H1 (cell line): ENCODE measurements around the gene BOK. TPM values are rescaled to one million over a fixed set of nuclear protein-coding genes. Genes with fewer than 3 reads are reported as not detected.

Experiments
- CTCF ChIA-PET: fragments of 300-600 bp; sonication (Branson Sonifier 250); formaldehyde crosslinking; loops from one replicate; lab custom pipeline; 2021; ENCODE audit not compliant: partially characterized antibody; lab: Charles Lee
- POLR2A ChIA-PET: fragments of 300-600 bp; sonication (Branson Sonifier 250); formaldehyde crosslinking; loops from one replicate; lab custom pipeline; 2021; ENCODE audit warnings: inconsistent platforms; ENCODE audit not compliant: partially characterized antibody; lab: Charles Lee
- DNase-seq, 2 experiments: peaks; one replicate each; pipeline versions ENCODE4 v3.0.0 to v3.0.0-alpha.2; 2010 to 2022; ENCODE audit warnings: low spot score in 2 of 2, low read depth in 1 of 2, mixed read lengths in 1 of 2
- FAIRE-seq: peaks from 2 replicates; lab custom pipeline; 2011; peaks lifted over from hg19 to GRCh38; lab: Jason Lieb, UNC
- H2AFZ ChIP-seq: 2 replicates; pipeline ENCODE4 v1.8.1; 2012; ENCODE audit warnings: low read length, inconsistent platforms
- H2AK5ac ChIP-seq: 2 replicates; pipeline ENCODE4 v1.6.1; 2013; ENCODE audit warnings: low read depth, low read length
- H2BK120ac ChIP-seq: replicated peaks from 2 replicates; pipeline ENCODE3; 2013; ENCODE audit warnings: low read depth, low read length, inconsistent platforms
- H2BK12ac ChIP-seq: 2 replicates; pipeline ENCODE4 v1.6.1; 2013; ENCODE audit warnings: low read depth, low read length
- H2BK15ac ChIP-seq: 2 replicates; pipeline ENCODE4 v1.6.1; 2013; ENCODE audit warnings: low read length
- H2BK20ac ChIP-seq: 2 replicates; pipeline ENCODE4 v1.6.1; 2013; ENCODE audit warnings: low read length
- H2BK5ac ChIP-seq: 2 replicates; pipeline ENCODE4 v1.6.1; 2013; ENCODE audit warnings: low read depth, low read length
- H3K14ac ChIP-seq: 2 replicates; pipeline ENCODE4 v1.6.1; 2013; ENCODE audit warnings: inconsistent platforms; ENCODE audit not compliant: insufficient read length
- H3K18ac ChIP-seq: 2 replicates; pipeline ENCODE4 v1.6.1; 2013; ENCODE audit warnings: low read length; ENCODE audit errors: extremely low read depth
- H3K23ac ChIP-seq: 2 replicates; pipeline ENCODE4 v1.6.1; 2013; ENCODE audit warnings: inconsistent platforms; ENCODE audit not compliant: insufficient read length
- H3K23me2 ChIP-seq: 2 replicates; pipeline ENCODE4 v1.6.1; 2013; ENCODE audit warnings: low read depth, low read length
- H3K27ac ChIP-seq: 2 replicates; pipeline ENCODE4 v1.6.1; 2011; ENCODE audit warnings: low read depth, low read length, inconsistent platforms
- H3K27me3 ChIP-seq, 4 experiments: replicated peaks in 1 of 4; 1 replicate in 1 of 4; 2 replicates in 3 of 4; pipeline versions ENCODE4 v1.6.1 to v1.8.1; 2011 to 2013; ENCODE audit warnings: low read length in 3 of 4, mild to moderate bottlenecking in 3 of 4, inconsistent platforms in 2 of 4, mixed read lengths in 2 of 4, moderate library complexity in 1 of 4; ENCODE audit not compliant: control insufficient read depth in 3 of 4, insufficient read depth in 3 of 4; ENCODE audit errors: extremely low read depth in 1 of 4
- H3K36me3 ChIP-seq, 4 experiments: 2 replicates each; pipeline versions ENCODE4 v1.6.1 to v1.8.1; 2011 to 2013; ENCODE audit warnings: mild to moderate bottlenecking in 4 of 4, low read length in 3 of 4, moderate library complexity in 2 of 4, control low read depth in 1 of 4, inconsistent platforms in 1 of 4; ENCODE audit not compliant: insufficient read depth in 4 of 4, control insufficient read depth in 2 of 4
- H3K4ac ChIP-seq: replicated peaks from 2 replicates; pipeline ENCODE3; 2013; ENCODE audit warnings: low read length, low read depth, mixed read lengths, inconsistent platforms; ENCODE audit not compliant: insufficient read length
- H3K4me1 ChIP-seq, 4 experiments: replicated peaks in 1 of 4; 1 replicate in 1 of 4; 2 replicates in 3 of 4; pipeline versions ENCODE4 v1.6.1 to v1.8.1; 2011 to 2013; ENCODE audit warnings: low read length in 3 of 4, inconsistent platforms in 2 of 4, mixed read lengths in 1 of 4; ENCODE audit not compliant: insufficient read depth in 4 of 4, control insufficient read depth in 3 of 4
- H3K4me2 ChIP-seq, 2 experiments: 2 replicates each; pipeline versions ENCODE4 v1.6.1 to v1.8.1; 2011 to 2013; ENCODE audit warnings: low read depth in 2 of 2, low read length in 2 of 2, control low read depth in 1 of 2, inconsistent platforms in 1 of 2, mild to moderate bottlenecking in 1 of 2; ENCODE audit not compliant: insufficient read depth in 1 of 2
- H3K4me3 ChIP-seq, 4 experiments: fragments of 200-600, 300-600 bp in 1 of 4; sonication (generic), shearing (Covaris generic), sonication (Bioruptor Twin) in 1 of 4; 2 replicates each; pipeline versions ENCODE4 v1.5.1 to v1.8.1; 2011 to 2016; ENCODE audit warnings: low read length in 4 of 4, low read depth in 3 of 4, control low read depth in 2 of 4, inconsistent platforms in 2 of 4, mild to moderate bottlenecking in 2 of 4, mixed read lengths in 1 of 4, moderate library complexity in 1 of 4; ENCODE audit not compliant: insufficient read depth in 2 of 4; ENCODE audit errors: extremely low read depth in 1 of 4
- H3K56ac ChIP-seq: replicated peaks from 2 replicates; pipeline ENCODE3; 2013; ENCODE audit warnings: low read depth, mild to moderate bottlenecking, mixed read lengths, low read length, inconsistent platforms; ENCODE audit not compliant: insufficient read length
- H3K79me1 ChIP-seq: 2 replicates; pipeline ENCODE4 v1.6.1; 2013; ENCODE audit warnings: low read depth, low read length, control low read depth
- H3K79me2 ChIP-seq, 2 experiments: 2 replicates each; pipeline versions ENCODE4 v1.6.1 to v1.8.1; 2012 to 2013; ENCODE audit warnings: low read length in 2 of 2, mild to moderate bottlenecking in 2 of 2, inconsistent platforms in 1 of 2; ENCODE audit not compliant: insufficient read depth in 2 of 2, control insufficient read depth in 1 of 2
- H3K9ac ChIP-seq, 4 experiments: replicated peaks in 1 of 4; 1 replicate in 1 of 4; 2 replicates in 3 of 4; pipeline versions ENCODE4 v1.6.1 to v1.8.1; 2011 to 2013; ENCODE audit warnings: low read depth in 3 of 4, low read length in 3 of 4, control low read depth in 2 of 4, mild to moderate bottlenecking in 2 of 4, moderate library complexity in 2 of 4, inconsistent platforms in 1 of 4; ENCODE audit errors: extremely low read depth in 1 of 4
- H3K9me3 ChIP-seq, 2 experiments: 2 replicates each; pipeline versions ENCODE4 v1.6.1 to v1.8.1; 2012 to 2013; ENCODE audit warnings: mild to moderate bottlenecking in 2 of 2, moderate library complexity in 2 of 2, control low read depth in 1 of 2, inconsistent platforms in 1 of 2, low read depth in 1 of 2, low read length in 1 of 2, mixed read lengths in 1 of 2; ENCODE audit not compliant: insufficient read depth in 2 of 2
- H4K20me1 ChIP-seq, 2 experiments: replicated peaks in 1 of 2; 2 replicates each; pipeline versions ENCODE3 to v1.8.1; 2011 to 2013; ENCODE audit warnings: inconsistent platforms in 2 of 2, low read length in 2 of 2, mild to moderate bottlenecking in 1 of 2; ENCODE audit not compliant: insufficient read depth in 2 of 2, control insufficient read depth in 1 of 2
- H4K5ac ChIP-seq: 2 replicates; pipeline ENCODE4 v1.6.1; 2013; ENCODE audit warnings: low read length, low read depth, mixed read lengths, inconsistent platforms; ENCODE audit not compliant: insufficient read length
- H4K8ac ChIP-seq: 2 replicates; pipeline ENCODE4 v1.8.0; 2013; ENCODE audit warnings: mild to moderate bottlenecking, moderate library complexity, low read length, inconsistent platforms; ENCODE audit not compliant: insufficient read depth; ENCODE audit errors: extremely low read depth
- H4K91ac ChIP-seq: replicated peaks from 2 replicates; pipeline ENCODE3; 2013; ENCODE audit warnings: low read length, mixed read lengths, inconsistent platforms; ENCODE audit not compliant: insufficient read length
- ATF2 ChIP-seq: IDR thresholded peaks from 2 replicates; pipeline ENCODE4 v1.6.1; 2012; ENCODE audit warnings: low read length, inconsistent platforms
- CHD1 ChIP-seq: IDR thresholded peaks from 2 replicates; pipeline ENCODE4 v1.6.1; 2012; ENCODE audit warnings: low read depth, low read length, improper control_type of control experiment
- HDAC6 ChIP-seq: IDR thresholded peaks from one replicate; pipeline ENCODE4 v1.7.1; 2012; ENCODE audit warnings: low read depth, mild to moderate bottlenecking, inconsistent platforms, low read length, moderate library complexity
- POLR2A ChIP-seq, 2 experiments: IDR thresholded peaks; 1 replicate in 1 of 2; 2 replicates in 1 of 2; pipeline ENCODE4 v1.6.1; 2011; ENCODE audit warnings: low read depth in 2 of 2, low read length in 2 of 2, mild to moderate bottlenecking in 2 of 2; ENCODE audit errors: control extremely low read depth in 1 of 2
- RFX5 ChIP-seq: IDR thresholded peaks from 2 replicates; pipeline ENCODE4 v1.6.1; 2011; ENCODE audit warnings: low read depth, low read length, improper control_type of control experiment, borderline replicate concordance
- WGBS, 2 experiments: shearing (Covaris generic) in 1 of 2; methylation state at CpG; one replicate each; pipeline versions ENCODE4 v1.1.6 to v1.1.7; 2013 to 2015; ENCODE audit warnings: low lambda C conversion rate in 2 of 2, mixed read lengths in 2 of 2, inconsistent platforms in 1 of 2, low coverage in 1 of 2, missing lambda C conversion rate in 1 of 2; ENCODE audit not compliant: insufficient replicate concordance in 2 of 2, insufficient coverage in 1 of 2, insufficient read length in 1 of 2; ENCODE audit errors: extremely low coverage in 1 of 2, missing lambda C conversion rate in 1 of 2; 5-methylcytosine and 5-hydroxymethylcytosine counted together
- polyA plus RNA-seq, 7 experiments: library from polyadenylated mRNA; depleted of rRNA in 3 of 7; stranded (reverse) in 5 of 7; unstranded in 2 of 7; fragments of >200 nt in 5 of 7; fragments of 200-250 nt in 2 of 7; gene quantifications; 1 replicate in 5 of 7; 2 replicates in 1 of 7; 4 replicates in 1 of 7; pipeline versions ENCODE4 v1.2.1 to v1.2.3, GENCODE V29; 2011 to 2013; ENCODE audit warnings: missing spikeins in 2 of 7, mixed read lengths in 2 of 7
- total RNA-seq: library from RNA; stranded (reverse); fragmentation: NEBNext Ultra II Directional; extraction: Animal tissue kit (Norgen Biotek cat#: 25700); gene quantifications from 2 replicates; pipeline ENCODE4 v1.2.1, GENCODE V29; 2021

BOK gene
- total and polyA plus RNA-seq, 2 of the 8 experiments (the other 6 are each of a cell fraction or from before 2014, with no cell fraction given) = 33.7 to 37.6 TPM

GRCh38 chr2:241602720-241603119 is 44.2 kb downstream of the BOK start:
- no peak overlapping the region for H3K23ac ChIP-seq
- H3K27ac ChIP-seq = no peak overlapping the region
- peaks cover 0 to 14% (median 4%) of the 10 kb centered on the region in 4 experiments; a peak in 7 of 8 replicates for H3K36me3 ChIP-seq
- H3K9ac ChIP-seq = no peak overlapping the region
- POLR2A ChIA-PET = no interaction called here
- no peak overlapping the region for H2BK120ac ChIP-seq
- no peak overlapping the region for H3K14ac ChIP-seq
- H3K9me3 ChIP-seq = no peaks in the 10 kb centered on the region
- no peaks in the 10 kb centered on the region for H3K79me2 ChIP-seq
- no peak overlapping the region for H3K18ac ChIP-seq
- no peak overlapping the region for H4K91ac ChIP-seq
- no peak for TF ChIP-seq HDAC6
- TF ChIP-seq ATF2 = no peak
- TF ChIP-seq RFX5 = no peak
- no peak for TF ChIP-seq CHD1
- TF ChIP-seq POLR2A (IDR thresholded peaks at IDR 0.05; ENCODE audit: control extremely low read depth in 1 of 2, low read depth in 2 of 2, low read length in 2 of 2) = no peak
- H3K4me2 ChIP-seq = no peak overlapping the region
- peaks cover 2% of the 10 kb centered on the region; the same call in 1 of the 2 replicates for H3K79me1 ChIP-seq
- no peak overlapping the region for H3K4me3 ChIP-seq
- no peak overlapping the region for H3K56ac ChIP-seq
- CTCF ChIA-PET = interaction anchor here (1.4 kb wide), 1 partner anchor 19 kb away, joined by 3 read pairs; no protein-coding TSS in a partner anchor
- H3K4ac ChIP-seq = no peak overlapping the region
- H4K8ac ChIP-seq = no peak overlapping the region
- no peak overlapping the region for H2BK20ac ChIP-seq
- no peak for FAIRE-seq
- H3K4me1 ChIP-seq = no peaks in the 10 kb centered on the region
- no peak overlapping the region for H2BK5ac ChIP-seq
- no peaks in the 10 kb centered on the region for H3K27me3 ChIP-seq
- H2AK5ac ChIP-seq = no peak overlapping the region
- 96% methylated on average over 17 of the region's 17 CpGs; no CpG with 5 or more reads in 1 of the 2 experiments for WGBS, 2 experiments
- H3K23me2 ChIP-seq = no peaks in the 10 kb centered on the region
- no peak overlapping the region for H4K5ac ChIP-seq
- H4K20me1 ChIP-seq = peaks cover 0 to 4% of the 10 kb centered on the region in 2 experiments
- H2BK12ac ChIP-seq = no peak overlapping the region
- no peak for DNase-seq
- H2BK15ac ChIP-seq = no peak overlapping the region
- no peak overlapping the region for H2AFZ ChIP-seq
